Gastroesophageal sphincter (tissue), 4 donors: ENCODE results near the gene PLCB1. TPM values are rescaled to one million over a fixed set of nuclear protein-coding genes. Genes with fewer than 3 reads are reported as not detected.
A peak's percentile ranks its signal among the peaks of the same experiment; 100 is the strongest.

Experiments
- ATAC-seq: fragments of 150-250 bp; one replicate; pipeline ENCODE4 v1.9.1; 2016; ENCODE audit warnings: mild to moderate bottlenecking, moderate library complexity
- H3K27ac ChIP-seq, 4 donors: fragments of 200-600 bp; sonication (generic) in 3 of 4; 1 replicate in 3 of 4; 2 replicates in 1 of 4; pipeline ENCODE4 v1.5.1; 2016 to 2019
- H3K27me3 ChIP-seq: fragments of 200-600 bp; sonication (generic); one replicate; pipeline ENCODE4 v1.5.1; 2019
- H3K36me3 ChIP-seq, 2 donors: fragments of 200-600 bp; sonication (generic); one replicate each; pipeline ENCODE4 v1.5.1; 2019; ENCODE audit warnings: control low read depth in 1 of 2
- H3K4me1 ChIP-seq, 3 donors: fragments of 200-600 bp; sonication (generic); 1 replicate in 2 of 3; 2 replicates in 1 of 3; pipeline ENCODE4 v1.5.1; 2016 to 2019; ENCODE audit warnings: control low read depth in 2 of 3
- H3K4me3 ChIP-seq, 2 donors: fragments of 200-600 bp; sonication (generic); one replicate each; pipeline ENCODE4 v1.5.1; 2019; ENCODE audit warnings: mild to moderate bottlenecking in 1 of 2, moderate library complexity in 1 of 2
- H3K9me3 ChIP-seq, 3 donors: fragments of 200-600 bp; sonication (generic); one replicate each; pipeline ENCODE4 v1.5.1; 2017 to 2019; ENCODE audit warnings: control low read depth in 2 of 3
- EP300 ChIP-seq: sonication (generic); formaldehyde crosslinking; IDR thresholded peaks from one replicate; pipeline ENCODE4 v1.6.1; 2017; ENCODE audit warnings: antibody characterized with exemption, mild to moderate bottlenecking
- POLR2A ChIP-seq, 2 donors: fragments of 450-650 bp; IDR thresholded peaks; one replicate each; pipeline ENCODE4 v1.6.1; 2017; ENCODE audit warnings: antibody characterized with exemption in 2 of 2, mild to moderate bottlenecking in 2 of 2, moderate library complexity in 1 of 2
- POLR2AphosphoS5 ChIP-seq: sonication (generic); formaldehyde crosslinking; IDR thresholded peaks from one replicate; pipeline ENCODE4 v1.6.1; 2017; ENCODE audit warnings: antibody characterized with exemption
- WGBS, 2 donors: methylation state at CpG; one replicate each; pipeline ENCODE4 v1.1.5; 2018; ENCODE audit warnings: low coverage in 1 of 2; 5-methylcytosine and 5-hydroxymethylcytosine counted together
- total RNA-seq, 4 donors: library from RNA; depleted of rRNA; stranded (reverse); fragments of >200 nt; gene quantifications; one replicate each; pipeline ENCODE4 v1.1.0, GENCODE V29; 2016
- TF ChIP-seq, protein P1 (sequence below), 4 experiments: fragments of 200-600 bp in 2 of 4; fragments of 450-650 bp in 2 of 4; sonication (generic) in 1 of 4; IDR thresholded peaks; one replicate each; pipeline ENCODE4 v1.5.1; 2017 to 2019; ENCODE audit warnings: antibody characterized with exemption in 4 of 4, mild to moderate bottlenecking in 2 of 4, moderate library complexity in 2 of 4

The PLCB1 gene
- total RNA-seq, 4 donors from 2014 or later: 60.8 to 104 (median 69.0) TPM

GRCh38 chr20:8213831-8214587, 81.9 kb downstream of the PLCB1 start:
- Histone ChIP-seq H3K4me1 (peaks cover 16 to 79% (median 19%) of the 10 kb centered on the region in 3 donors), H3K4me3 (no peak overlapping the region), H3K36me3 (no peaks in the 10 kb centered on the region), H3K27ac (peak overlapping the region in 3 of 4 donors; percentile 2 to 78 (median 33)), H3K9me3 (no peaks in the 10 kb centered on the region), H3K27me3 (no peaks in the 10 kb centered on the region)
- no peak for ATAC-seq
- 77 to 84% methylated on average over 10 to 12 of the region's 12 CpGs for WGBS, 2 donors
- TF ChIP-seq POLR2A (IDR thresholded peaks at IDR 0.05) (no peak), EP300 (no peak), POLR2AphosphoS5 (no peak)
- TF ChIP-seq, protein P1, sequence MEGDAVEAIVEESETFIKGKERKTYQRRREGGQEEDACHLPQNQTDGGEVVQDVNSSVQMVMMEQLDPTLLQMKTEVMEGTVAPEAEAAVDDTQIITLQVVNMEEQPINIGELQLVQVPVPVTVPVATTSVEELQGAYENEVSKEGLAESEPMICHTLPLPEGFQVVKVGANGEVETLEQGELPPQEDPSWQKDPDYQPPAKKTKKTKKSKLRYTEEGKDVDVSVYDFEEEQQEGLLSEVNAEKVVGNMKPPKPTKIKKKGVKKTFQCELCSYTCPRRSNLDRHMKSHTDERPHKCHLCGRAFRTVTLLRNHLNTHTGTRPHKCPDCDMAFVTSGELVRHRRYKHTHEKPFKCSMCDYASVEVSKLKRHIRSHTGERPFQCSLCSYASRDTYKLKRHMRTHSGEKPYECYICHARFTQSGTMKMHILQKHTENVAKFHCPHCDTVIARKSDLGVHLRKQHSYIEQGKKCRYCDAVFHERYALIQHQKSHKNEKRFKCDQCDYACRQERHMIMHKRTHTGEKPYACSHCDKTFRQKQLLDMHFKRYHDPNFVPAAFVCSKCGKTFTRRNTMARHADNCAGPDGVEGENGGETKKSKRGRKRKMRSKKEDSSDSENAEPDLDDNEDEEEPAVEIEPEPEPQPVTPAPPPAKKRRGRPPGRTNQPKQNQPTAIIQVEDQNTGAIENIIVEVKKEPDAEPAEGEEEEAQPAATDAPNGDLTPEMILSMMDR (IDR thresholded peaks at IDR 0.05): no peak

DNA sequence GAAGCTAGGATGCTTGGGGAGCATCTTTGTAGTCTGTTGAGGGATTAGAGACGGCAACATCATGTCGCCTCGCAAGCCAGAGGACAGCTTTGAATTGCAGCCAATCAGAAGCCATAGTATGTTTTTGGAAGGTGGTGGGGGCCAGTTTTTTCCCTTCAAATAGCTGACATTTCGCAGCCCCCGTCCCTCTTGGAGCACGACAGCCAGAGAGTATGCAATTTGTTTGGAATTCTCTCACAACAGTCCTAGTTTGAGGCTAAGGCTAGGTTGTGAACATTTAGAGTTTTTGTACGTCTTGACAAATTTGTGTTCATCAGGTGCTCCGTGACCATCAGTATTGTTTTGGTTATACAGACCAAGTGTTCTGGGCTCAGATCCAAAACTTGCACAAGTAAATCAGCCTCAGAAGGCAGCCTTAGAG, 83.3 kb downstream of the PLCB1 start:
- peak overlapping the region; percentile 2 to 78 (median 66) for H3K27ac ChIP-seq
- no peak for TF ChIP-seq EP300
- peak; percentile 13 for TF ChIP-seq POLR2AphosphoS5
- ATAC-seq: peak; percentile 55
- no peaks in the 10 kb centered on the region for H3K36me3 ChIP-seq
- WGBS, 2 donors: 0 to 30% methylated on average over 5 to 8 of the region's 8 CpGs
- no peaks in the 10 kb centered on the region for H3K27me3 ChIP-seq
- H3K4me3 ChIP-seq: no peak overlapping the region
- H3K9me3 ChIP-seq: no peaks in the 10 kb centered on the region
- H3K4me1 ChIP-seq: peaks cover 16 to 81% (median 24%) of the 10 kb centered on the region in 3 donors

- H3K27ac ChIP-seq: peak overlapping the region in 2 of 4 donors; percentile 1 to 78
- no peaks in the 10 kb centered on the region for H3K36me3 ChIP-seq
- H3K4me1 ChIP-seq: peaks cover 16 to 91% (median 24%) of the 10 kb centered on the region in 3 donors
- no peaks in the 10 kb centered on the region for H3K9me3 ChIP-seq
- TF ChIP-seq POLR2A (IDR thresholded peaks at IDR 0.05): no peak
- TF ChIP-seq, protein P1 (IDR thresholded peaks at IDR 0.05): peak in 1 of 4 experiments; percentile 22
- H3K4me3 ChIP-seq: no peak overlapping the region
- ATAC-seq: no peak
- no peaks in the 10 kb centered on the region for H3K27me3 ChIP-seq
- 83 to 93% methylated on average over 3 to 5 of the region's 5 CpGs for WGBS, 2 donors
These were observed 84.5 kb downstream of the PLCB1 start for GRCh38 chr20:8216375-8217200.

GRCh38 chr20:8218861-8219260, 86.8 kb downstream of the PLCB1 start:
- TF ChIP-seq EP300 (no peak), POLR2AphosphoS5 (no peak), POLR2A (IDR thresholded peaks at IDR 0.05) (no peak)
- TF ChIP-seq, protein P1 (IDR thresholded peaks at IDR 0.05): no peak
- no peaks in the 10 kb centered on the region for H3K9me3 ChIP-seq
- H3K4me1 ChIP-seq: peaks cover 16 to 89% (median 36%) of the 10 kb centered on the region in 3 donors
- no peaks in the 10 kb centered on the region for H3K27me3 ChIP-seq
- no peak overlapping the region for H3K4me3 ChIP-seq
- H3K36me3 ChIP-seq: no peaks in the 10 kb centered on the region
- peak overlapping the region in 3 of 4 donors; percentile 5 to 42 (median 26) for H3K27ac ChIP-seq
- no peak for ATAC-seq

DNA sequence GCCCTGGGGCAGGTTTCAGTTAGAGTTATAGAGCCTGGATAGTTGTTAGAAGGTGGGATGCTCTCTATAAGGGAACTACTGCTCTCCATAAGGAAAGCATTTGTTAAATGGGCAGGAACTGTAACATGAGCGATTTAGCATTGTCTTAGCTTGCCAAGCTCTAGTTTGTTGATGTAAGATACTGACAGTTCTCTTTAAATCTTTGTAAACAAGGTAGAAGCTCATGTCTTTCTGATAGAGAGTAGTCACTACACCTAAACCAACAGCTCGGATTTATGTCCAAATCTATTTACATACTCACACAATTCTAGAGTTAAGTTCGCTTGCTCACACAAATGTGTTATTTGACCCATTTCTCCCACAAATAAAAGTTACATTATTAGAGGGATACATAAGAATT, 87.3 kb downstream of the PLCB1 start:
- ATAC-seq: no peak
- no peaks in the 10 kb centered on the region for H3K27me3 ChIP-seq
- no peak for TF ChIP-seq EP300
- TF ChIP-seq, protein P1 (IDR thresholded peaks at IDR 0.05): no peak
- no peak for TF ChIP-seq POLR2A (IDR thresholded peaks at IDR 0.05)
- no peak for TF ChIP-seq POLR2AphosphoS5
- no peaks in the 10 kb centered on the region for H3K36me3 ChIP-seq
- H3K4me1 ChIP-seq: peaks cover 16 to 89% (median 38%) of the 10 kb centered on the region in 3 donors
- H3K27ac ChIP-seq: peak overlapping the region in 3 of 4 donors; percentile 5 to 42 (median 26)
- H3K9me3 ChIP-seq: no peaks in the 10 kb centered on the region
- no peak overlapping the region for H3K4me3 ChIP-seq
- 61 to 79% methylated on average over 2 to 3 of the region's 3 CpGs for WGBS, 2 donors
